ENCODE data around the gene SEC22B.
"Not testable (repeated sequence)": the region's sequence is repeated elsewhere in the genome, so short reads cannot be mapped to it uniquely, and the experiment has no call there.

SEC22B gene

GRCh38 chr1:120144626-120145025, 31.7 kb downstream of the SEC22B start:
- not testable (repeated sequence) for DNase-seq

- not testable (repeated sequence) for DNase-seq
Observed at GRCh38 chr1:120144169-120144568, 32.2 kb downstream of the SEC22B start.

GRCh38 chr1:120143334-120143733, 33.0 kb downstream of the SEC22B start:
- not testable (repeated sequence) for DNase-seq

- peak; percentile 11 for DNase-seq
Observed at GRCh38 chr1:120142512-120143263, 33.6 kb downstream of the SEC22B start.

- DNase-seq = not testable (repeated sequence)
Observed at GRCh38 chr1:120141865-120142264, 34.5 kb downstream of the SEC22B start.

- not testable (repeated sequence) for DNase-seq
Observed at GRCh38 chr1:120140656-120141265, 35.6 kb downstream of the SEC22B start.

- not testable (repeated sequence) for DNase-seq
Observed at GRCh38 chr1:120136086-120136485, 40.2 kb downstream of the SEC22B start.

GRCh38 chr1:120133928-120134325, 42.4 kb downstream of the SEC22B start:
- DNase-seq = not testable (repeated sequence)

- no peak for DNase-seq
Observed at GRCh38 chr1:120133228-120133927, 42.9 kb downstream of the SEC22B start.

- not testable (repeated sequence) for DNase-seq
Observed at GRCh38 chr1:120132406-120132763, 43.9 kb downstream of the SEC22B start.

- DNase-seq = not testable (repeated sequence)
Observed at GRCh38 chr1:120131611-120132405, 44.5 kb downstream of the SEC22B start.

GRCh38 chr1:120127921-120128320, 48.4 kb downstream of the SEC22B start:
- DNase-seq = not testable (repeated sequence)

GRCh38 chr1:120126216-120126615, 50.1 kb downstream of the SEC22B start:
- DNase-seq = not testable (repeated sequence)

- not testable (repeated sequence) for DNase-seq
Observed at GRCh38 chr1:120124628-120125027, 51.7 kb downstream of the SEC22B start.

- DNase-seq = not testable (repeated sequence)
Observed at GRCh38 chr1:120123813-120124510, 52.4 kb downstream of the SEC22B start.

- not testable (repeated sequence) for DNase-seq
Observed at GRCh38 chr1:120122262-120122893, 53.9 kb downstream of the SEC22B start.

GRCh38 chr1:120121830-120122229, 54.5 kb downstream of the SEC22B start:
- not testable (repeated sequence) for DNase-seq

- DNase-seq = not testable (repeated sequence)
Observed at GRCh38 chr1:120120525-120120924, 55.8 kb downstream of the SEC22B start.

GRCh38 chr1:120117371-120118177, 58.7 kb downstream of the SEC22B start:
- not testable (repeated sequence) for DNase-seq

- DNase-seq = not testable (repeated sequence)
Observed at GRCh38 chr1:120116094-120116493, 60.2 kb downstream of the SEC22B start.

GRCh38 chr1:120113134-120113533, 63.2 kb downstream of the SEC22B start:
- DNase-seq = not testable (repeated sequence)
